Measurements from ENCODE around the gene ZNF485.

GRCh38 chr10:43622038-43622437, 15.8 kb downstream of the ZNF485 start:
- TF ChIP-seq ZNF274 (IDR thresholded peaks at IDR 0.05; ENCODE audit: insufficient read depth, insufficient read length) (no peak), ELK1 (IDR thresholded peaks at IDR 0.05; ENCODE audit: low read depth, low read length) (no peak), ASH2L (IDR thresholded peaks at IDR 0.05; ENCODE audit: borderline replicate concordance, low read depth) (no peak), JUND (IDR thresholded peaks at IDR 0.05; ENCODE audit: low read depth, low read length) (no peak), POLR2A (IDR thresholded peaks at IDR 0.05; ENCODE audit: low read depth, low read length) (no peak), HDAC6 (IDR thresholded peaks at IDR 0.05; ENCODE audit: unreplicated experiment) (no peak), GABPA (IDR thresholded peaks at IDR 0.05; ENCODE audit: low read depth) (no peak), SREBF2 (IDR thresholded peaks at IDR 0.05; ENCODE audit: low read length) (no peak), NBN (IDR thresholded peaks at IDR 0.05) (no peak)
- TF ChIP-seq, protein P1, sequence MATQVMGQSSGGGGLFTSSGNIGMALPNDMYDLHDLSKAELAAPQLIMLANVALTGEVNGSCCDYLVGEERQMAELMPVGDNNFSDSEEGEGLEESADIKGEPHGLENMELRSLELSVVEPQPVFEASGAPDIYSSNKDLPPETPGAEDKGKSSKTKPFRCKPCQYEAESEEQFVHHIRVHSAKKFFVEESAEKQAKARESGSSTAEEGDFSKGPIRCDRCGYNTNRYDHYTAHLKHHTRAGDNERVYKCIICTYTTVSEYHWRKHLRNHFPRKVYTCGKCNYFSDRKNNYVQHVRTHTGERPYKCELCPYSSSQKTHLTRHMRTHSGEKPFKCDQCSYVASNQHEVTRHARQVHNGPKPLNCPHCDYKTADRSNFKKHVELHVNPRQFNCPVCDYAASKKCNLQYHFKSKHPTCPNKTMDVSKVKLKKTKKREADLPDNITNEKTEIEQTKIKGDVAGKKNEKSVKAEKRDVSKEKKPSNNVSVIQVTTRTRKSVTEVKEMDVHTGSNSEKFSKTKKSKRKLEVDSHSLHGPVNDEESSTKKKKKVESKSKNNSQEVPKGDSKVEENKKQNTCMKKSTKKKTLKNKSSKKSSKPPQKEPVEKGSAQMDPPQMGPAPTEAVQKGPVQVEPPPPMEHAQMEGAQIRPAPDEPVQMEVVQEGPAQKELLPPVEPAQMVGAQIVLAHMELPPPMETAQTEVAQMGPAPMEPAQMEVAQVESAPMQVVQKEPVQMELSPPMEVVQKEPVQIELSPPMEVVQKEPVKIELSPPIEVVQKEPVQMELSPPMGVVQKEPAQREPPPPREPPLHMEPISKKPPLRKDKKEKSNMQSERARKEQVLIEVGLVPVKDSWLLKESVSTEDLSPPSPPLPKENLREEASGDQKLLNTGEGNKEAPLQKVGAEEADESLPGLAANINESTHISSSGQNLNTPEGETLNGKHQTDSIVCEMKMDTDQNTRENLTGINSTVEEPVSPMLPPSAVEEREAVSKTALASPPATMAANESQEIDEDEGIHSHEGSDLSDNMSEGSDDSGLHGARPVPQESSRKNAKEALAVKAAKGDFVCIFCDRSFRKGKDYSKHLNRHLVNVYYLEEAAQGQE (IDR thresholded peaks at IDR 0.05; ENCODE audit: low read depth, low read length): no peak
- TF ChIP-seq, protein P2, sequence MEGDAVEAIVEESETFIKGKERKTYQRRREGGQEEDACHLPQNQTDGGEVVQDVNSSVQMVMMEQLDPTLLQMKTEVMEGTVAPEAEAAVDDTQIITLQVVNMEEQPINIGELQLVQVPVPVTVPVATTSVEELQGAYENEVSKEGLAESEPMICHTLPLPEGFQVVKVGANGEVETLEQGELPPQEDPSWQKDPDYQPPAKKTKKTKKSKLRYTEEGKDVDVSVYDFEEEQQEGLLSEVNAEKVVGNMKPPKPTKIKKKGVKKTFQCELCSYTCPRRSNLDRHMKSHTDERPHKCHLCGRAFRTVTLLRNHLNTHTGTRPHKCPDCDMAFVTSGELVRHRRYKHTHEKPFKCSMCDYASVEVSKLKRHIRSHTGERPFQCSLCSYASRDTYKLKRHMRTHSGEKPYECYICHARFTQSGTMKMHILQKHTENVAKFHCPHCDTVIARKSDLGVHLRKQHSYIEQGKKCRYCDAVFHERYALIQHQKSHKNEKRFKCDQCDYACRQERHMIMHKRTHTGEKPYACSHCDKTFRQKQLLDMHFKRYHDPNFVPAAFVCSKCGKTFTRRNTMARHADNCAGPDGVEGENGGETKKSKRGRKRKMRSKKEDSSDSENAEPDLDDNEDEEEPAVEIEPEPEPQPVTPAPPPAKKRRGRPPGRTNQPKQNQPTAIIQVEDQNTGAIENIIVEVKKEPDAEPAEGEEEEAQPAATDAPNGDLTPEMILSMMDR (IDR thresholded peaks at IDR 0.05 in 2 of 3, conservative IDR thresholded peaks at IDR 0.05 in 1 of 3; ENCODE audit: control insufficient read depth in 2 of 3, extremely low read depth in 1 of 3, insufficient read depth in 1 of 3, low read depth in 3 of 3, low read length in 3 of 3): no peak
